ENCODE results near the gene P2RY2.

Gene P2RY2

GRCh38 chr11:73244589-73245240 lies 26.6 kb downstream of the P2RY2 start:
- no peak for DNase-seq (ENCODE audit: low spot score)

- no peak for DNase-seq (ENCODE audit: low spot score)
Observed at GRCh38 chr11:73245461-73245860, 27.4 kb downstream of the P2RY2 start.

- DNase-seq (ENCODE audit: low spot score) = no peak
Observed at GRCh38 chr11:73246303-73246702, 28.2 kb downstream of the P2RY2 start.

- DNase-seq (ENCODE audit: low spot score) = peak; percentile 11
Observed at GRCh38 chr11:73248526-73249185, 30.6 kb downstream of the P2RY2 start.

- no peak for DNase-seq (ENCODE audit: low spot score)
Observed at GRCh38 chr11:73249304-73249703, 31.2 kb downstream of the P2RY2 start.

GRCh38 chr11:73249853-73250783 lies 32.0 kb downstream of the P2RY2 start:
- DNase-seq (ENCODE audit: low spot score) = no peak

GRCh38 chr11:73252577-73253191 lies 34.6 kb downstream of the P2RY2 start:
- DNase-seq (ENCODE audit: low spot score) = no peak

GRCh38 chr11:73257342-73258103 lies 39.4 kb downstream of the P2RY2 start:
- no peak for DNase-seq (ENCODE audit: low spot score)

- DNase-seq (ENCODE audit: low spot score) = no peak
Observed at GRCh38 chr11:73258104-73259035, 40.3 kb downstream of the P2RY2 start.

- no peak for DNase-seq (ENCODE audit: low spot score)
Observed at GRCh38 chr11:73259406-73260126, 41.5 kb downstream of the P2RY2 start.

- no peak for DNase-seq (ENCODE audit: low spot score)
Observed at GRCh38 chr11:73260127-73260457, 42.0 kb downstream of the P2RY2 start.

- no peak for DNase-seq (ENCODE audit: low spot score)
Observed at GRCh38 chr11:73262851-73263495, 44.9 kb downstream of the P2RY2 start.

GRCh38 chr11:73263640-73264039 lies 45.6 kb downstream of the P2RY2 start:
- DNase-seq (ENCODE audit: low spot score) = no peak

GRCh38 chr11:73265278-73265810 lies 47.3 kb downstream of the P2RY2 start:
- DNase-seq (ENCODE audit: low spot score) = no peak

- no peak for DNase-seq (ENCODE audit: low spot score)
Observed at GRCh38 chr11:73265853-73266645, 48.0 kb downstream of the P2RY2 start.

GRCh38 chr11:73266646-73267020 lies 48.6 kb downstream of the P2RY2 start:
- DNase-seq (ENCODE audit: low spot score) = no peak

GRCh38 chr11:73267122-73267846 lies 49.2 kb downstream of the P2RY2 start:
- no peak for DNase-seq (ENCODE audit: low spot score)

Measured in pons (tissue), 1 donor.